Natural killer cell (primary cell): ENCODE measurements around the gene EHD3. TPM values are rescaled to one million over a fixed set of nuclear protein-coding genes. Genes with fewer than 3 reads are reported as not detected.

Experiments
- ATAC-seq, 3 donors: fragments of 150-1000 bp in 2 of 3; fragments of 200-7000 bp in 1 of 3; cut with Tn5 transposase; 1 replicate in 1 of 3; 2 replicates in 2 of 3; pipeline ENCODE4 v1.10.0; 2021; ENCODE audit warnings: mild to moderate bottlenecking in 2 of 3, moderate library complexity in 2 of 3
- DNase-seq, 2 donors: peaks; one replicate each; pipeline versions ENCODE4 v3.0.0 to v3.0.0-alpha.2; 2013 to 2021; ENCODE audit warnings: mixed read lengths in 1 of 2
- H3K27ac ChIP-seq: one replicate; pipeline ENCODE4 v1.5.1; 2013; ENCODE audit warnings: mild to moderate bottlenecking, low read length
- H3K27me3 ChIP-seq: one replicate; pipeline ENCODE4 v1.6.1; 2013; ENCODE audit warnings: low read length; ENCODE audit not compliant: control insufficient read depth, insufficient read depth
- H3K36me3 ChIP-seq: one replicate; pipeline ENCODE4 v1.6.1; 2013; ENCODE audit warnings: low read length; ENCODE audit not compliant: control insufficient read depth, insufficient read depth
- H3K4me1 ChIP-seq: one replicate; pipeline ENCODE4 v1.6.1; 2013; ENCODE audit warnings: low read length; ENCODE audit not compliant: control insufficient read depth, insufficient read depth
- H3K4me3 ChIP-seq: one replicate; pipeline ENCODE4 v1.5.1; 2013; ENCODE audit warnings: low read length
- H3K9me3 ChIP-seq: one replicate; pipeline ENCODE4 v1.6.1; 2013; ENCODE audit warnings: low read length; ENCODE audit not compliant: control insufficient read depth, insufficient read depth
- H3K27ac Mint-ChIP-seq, 2 donors: one replicate each; pipeline ENCODE4 v1.8.0; 2022; ENCODE audit warnings: mild to moderate bottlenecking in 2 of 2, mixed read lengths in 2 of 2, moderate library complexity in 1 of 2
- H3K27me3 Mint-ChIP-seq, 2 donors: one replicate each; pipeline ENCODE4 v1.8.0; 2022; ENCODE audit warnings: low read depth in 2 of 2, mixed read lengths in 2 of 2
- H3K36me3 Mint-ChIP-seq: one replicate; pipeline ENCODE4 v1.8.0; 2022; ENCODE audit warnings: mixed read lengths
- H3K4me1 Mint-ChIP-seq, 2 donors: one replicate each; pipeline ENCODE4 v1.8.0; 2022; ENCODE audit warnings: mixed read lengths in 2 of 2
- H3K4me3 Mint-ChIP-seq: one replicate; pipeline ENCODE4 v1.8.0; 2022; ENCODE audit warnings: mild to moderate bottlenecking, moderate library complexity, mixed read lengths
- H3K9me3 Mint-ChIP-seq, 2 donors: one replicate each; pipeline ENCODE4 v1.8.0; 2022; ENCODE audit warnings: mixed read lengths in 2 of 2
- WGBS: methylation state at CpG from one replicate; pipeline ENCODE4 v1.1.7; 2013; ENCODE audit warnings: missing lambda C conversion rate; ENCODE audit not compliant: insufficient coverage; 5-methylcytosine and 5-hydroxymethylcytosine counted together
- intact Hi-C: fragments of 100-400 bp; cut with micrococcal nuclease; formaldehyde crosslinking; loops from one replicate; pipeline ENCODE4 v1.14.2; 2022
- total RNA-seq, 4 donors: library from RNA; stranded (reverse); fragments of 120-200 nt in 1 of 4; gene quantifications; one replicate each; pipeline versions ENCODE4 v1.2.3 to v1.2.4, GENCODE V29; 2013 to 2022
- TF ChIP-seq, protein P1 (sequence below): fragments of 200-600 bp; IDR thresholded peaks from one replicate; pipeline ENCODE4 v1.8.0; 2022; ENCODE audit warnings: antibody characterized with exemption

Gene EHD3
- total RNA-seq, 3 donors from 2014 or later (not counting 1 experiment from before 2014, with no cell fraction given), result 5.6 to 7.8 (median 7.2) TPM

- no peaks in the 10 kb centered on the region for H3K9me3 ChIP-seq
- H3K4me1 Mint-ChIP-seq, result no peaks in the 10 kb centered on the region
- TF ChIP-seq, protein P1, sequence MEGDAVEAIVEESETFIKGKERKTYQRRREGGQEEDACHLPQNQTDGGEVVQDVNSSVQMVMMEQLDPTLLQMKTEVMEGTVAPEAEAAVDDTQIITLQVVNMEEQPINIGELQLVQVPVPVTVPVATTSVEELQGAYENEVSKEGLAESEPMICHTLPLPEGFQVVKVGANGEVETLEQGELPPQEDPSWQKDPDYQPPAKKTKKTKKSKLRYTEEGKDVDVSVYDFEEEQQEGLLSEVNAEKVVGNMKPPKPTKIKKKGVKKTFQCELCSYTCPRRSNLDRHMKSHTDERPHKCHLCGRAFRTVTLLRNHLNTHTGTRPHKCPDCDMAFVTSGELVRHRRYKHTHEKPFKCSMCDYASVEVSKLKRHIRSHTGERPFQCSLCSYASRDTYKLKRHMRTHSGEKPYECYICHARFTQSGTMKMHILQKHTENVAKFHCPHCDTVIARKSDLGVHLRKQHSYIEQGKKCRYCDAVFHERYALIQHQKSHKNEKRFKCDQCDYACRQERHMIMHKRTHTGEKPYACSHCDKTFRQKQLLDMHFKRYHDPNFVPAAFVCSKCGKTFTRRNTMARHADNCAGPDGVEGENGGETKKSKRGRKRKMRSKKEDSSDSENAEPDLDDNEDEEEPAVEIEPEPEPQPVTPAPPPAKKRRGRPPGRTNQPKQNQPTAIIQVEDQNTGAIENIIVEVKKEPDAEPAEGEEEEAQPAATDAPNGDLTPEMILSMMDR, result no peak
- no peak overlapping the region for H3K4me3 Mint-ChIP-seq
- no peak overlapping the region for H3K4me3 ChIP-seq
- no peaks in the 10 kb centered on the region for H3K27me3 ChIP-seq
- peaks cover 9 to 16% of the 10 kb centered on the region in 2 donors for H3K27me3 Mint-ChIP-seq
- no peaks in the 10 kb centered on the region for H3K36me3 ChIP-seq
- WGBS, result 93% methylated on average over 9 of the region's 9 CpGs
- ATAC-seq (no peak), DNase-seq (no peak)
- no peak overlapping the region for H3K27ac ChIP-seq
- no peak overlapping the region for H3K27ac Mint-ChIP-seq
- H3K36me3 Mint-ChIP-seq, result no peaks in the 10 kb centered on the region
- intact Hi-C loops, result no loop called here
- no peaks in the 10 kb centered on the region for H3K9me3 Mint-ChIP-seq
- no peaks in the 10 kb centered on the region for H3K4me1 ChIP-seq
Observed at GRCh38 chr2:31302940-31303563, 69.1 kb downstream of the EHD3 start.

DNA sequence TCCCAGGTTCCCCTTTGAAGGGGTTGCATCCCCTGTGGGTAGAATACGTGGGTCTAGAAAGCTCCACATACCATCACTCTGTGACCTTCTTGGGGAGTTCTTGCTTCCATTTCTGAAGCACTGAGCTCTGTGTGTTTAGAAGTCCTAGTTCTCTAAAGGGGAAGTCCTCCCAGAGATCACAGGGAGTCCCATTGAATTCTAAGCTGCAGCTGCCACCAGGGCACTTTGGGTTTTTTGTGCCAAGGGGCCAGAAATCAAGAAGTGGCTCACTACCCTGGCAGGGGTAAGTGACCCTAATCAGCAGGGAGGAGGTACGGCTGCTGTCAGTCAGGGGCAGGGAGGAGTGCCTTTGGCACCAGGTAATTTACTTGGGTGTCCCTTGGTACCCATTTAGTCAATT lies 70.9 kb downstream of the EHD3 start:
- no peaks in the 10 kb centered on the region for H3K9me3 ChIP-seq
- H3K27ac Mint-ChIP-seq, result no peak overlapping the region
- 83% methylated on average over 1 of the region's 2 CpGs for WGBS
- TF ChIP-seq, protein P1, result no peak
- H3K27ac ChIP-seq, result no peak overlapping the region
- no peaks in the 10 kb centered on the region for H3K9me3 Mint-ChIP-seq
- DNase-seq, result no peak
- H3K36me3 ChIP-seq, result no peaks in the 10 kb centered on the region
- H3K36me3 Mint-ChIP-seq, result no peaks in the 10 kb centered on the region
- intact Hi-C loops, result no loop called here
- no peaks in the 10 kb centered on the region for H3K27me3 ChIP-seq
- no peaks in the 10 kb centered on the region for H3K4me1 ChIP-seq
- peaks cover 3 to 16% of the 10 kb centered on the region in 2 donors for H3K27me3 Mint-ChIP-seq
- H3K4me3 ChIP-seq, result no peak overlapping the region
- H3K4me3 Mint-ChIP-seq, result no peak overlapping the region
- H3K4me1 Mint-ChIP-seq, result no peaks in the 10 kb centered on the region
- no peak for ATAC-seq

DNA sequence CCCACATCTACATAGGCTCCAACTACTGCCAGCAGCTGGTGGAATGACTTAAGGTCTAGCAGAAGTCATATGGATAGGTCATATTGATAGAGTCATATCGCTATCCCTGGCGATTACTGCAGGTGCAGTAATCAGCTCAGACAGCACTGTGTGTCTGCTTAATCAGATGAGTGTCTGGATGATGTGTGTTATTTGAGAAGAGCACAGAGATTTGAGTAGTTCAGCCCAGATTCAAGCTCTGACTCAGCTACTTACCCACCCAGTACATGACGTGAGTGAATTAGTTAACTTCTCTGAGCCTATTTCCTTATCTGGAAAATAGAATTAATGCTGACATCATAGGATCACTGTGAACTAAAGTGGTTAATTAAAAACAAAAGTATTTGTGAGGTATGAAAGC lies 78.9 kb downstream of the EHD3 start:
- peaks cover 0 to 4% of the 10 kb centered on the region in 2 donors for H3K27me3 Mint-ChIP-seq
- TF ChIP-seq, protein P1, result no peak
- H3K4me1 ChIP-seq, result peaks cover 12% of the 10 kb centered on the region
- intact Hi-C loops, result no loop called here
- peaks cover 14 to 18% of the 10 kb centered on the region in 2 donors for H3K4me1 Mint-ChIP-seq
- no peaks in the 10 kb centered on the region for H3K9me3 Mint-ChIP-seq
- H3K4me3 ChIP-seq, result no peak overlapping the region
- no peaks in the 10 kb centered on the region for H3K27me3 ChIP-seq
- H3K4me3 Mint-ChIP-seq, result no peak overlapping the region
- no peaks in the 10 kb centered on the region for H3K36me3 Mint-ChIP-seq
- ATAC-seq (no peak), DNase-seq (no peak)
- H3K9me3 ChIP-seq, result no peaks in the 10 kb centered on the region
- H3K27ac Mint-ChIP-seq, result no peak overlapping the region
- H3K27ac ChIP-seq, result no peak overlapping the region
- no peaks in the 10 kb centered on the region for H3K36me3 ChIP-seq
- WGBS, result 100% methylated on average over 2 of the region's 3 CpGs

DNA sequence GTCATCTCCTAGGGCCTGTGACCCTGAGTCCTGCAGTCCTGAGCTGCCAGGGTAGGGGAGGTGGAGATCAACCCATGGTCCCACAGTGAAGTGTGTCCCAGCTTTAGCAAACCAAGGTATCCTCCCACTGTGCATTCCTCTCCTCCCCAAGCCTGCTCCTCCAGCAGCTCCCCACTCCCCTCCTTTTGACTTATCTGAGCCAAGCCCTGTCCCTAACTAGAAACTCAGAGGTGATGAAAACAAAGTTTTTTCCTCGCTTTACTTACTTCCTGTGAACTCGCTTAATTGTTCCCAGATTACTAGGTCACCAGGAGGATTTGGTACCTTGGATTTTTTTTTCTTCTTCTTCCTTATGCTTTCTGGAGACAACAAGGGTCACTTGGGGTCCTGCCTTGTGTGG lies 80.8 kb downstream of the EHD3 start:
- TF ChIP-seq, protein P1, result no peak
- no peaks in the 10 kb centered on the region for H3K27me3 ChIP-seq
- Mint-ChIP-seq H3K4me1 (peaks cover 32 to 37% of the 10 kb centered on the region in 2 donors), H3K36me3 (no peaks in the 10 kb centered on the region), H3K4me3 (no peak overlapping the region), H3K27ac (no peak overlapping the region), H3K9me3 (no peaks in the 10 kb centered on the region), H3K27me3 (peaks cover 0 to 4% of the 10 kb centered on the region in 2 donors)
- DNase-seq (no peak), ATAC-seq (no peak)
- no peak overlapping the region for H3K27ac ChIP-seq
- H3K4me1 ChIP-seq, result peaks cover 30% of the 10 kb centered on the region
- H3K9me3 ChIP-seq, result no peaks in the 10 kb centered on the region
- intact Hi-C loops, result no loop called here
- no peaks in the 10 kb centered on the region for H3K36me3 ChIP-seq
- no peak overlapping the region for H3K4me3 ChIP-seq
- 97% methylated on average over 2 of the region's 2 CpGs for WGBS
